ENCODE data around the gene FGFR2. TPM values are rescaled to one million over a fixed set of nuclear protein-coding genes. Genes with fewer than 3 reads are reported as not detected.

The FGFR2 gene
- total and polyA plus RNA-seq, 2 donors (not counting 3 experiments of a cell fraction or from before 2014, with no cell fraction given) = 0.06 TPM; not detected in 1

GRCh38 chr10:121455377-121455776 lies 142.9 kb downstream of the FGFR2 start:
- H3K27ac ChIP-seq (ENCODE audit: insufficient read depth, low read depth, low read length) = no peak overlapping the region
- ChIA-PET POLR2A (no interaction called here), CTCF (no interaction called here)
- no peaks in the 10 kb centered on the region for H3K9me3 ChIP-seq (replicated peaks; ENCODE audit: control insufficient read depth, insufficient read depth, low read length)
- TF ChIP-seq, protein P1, sequence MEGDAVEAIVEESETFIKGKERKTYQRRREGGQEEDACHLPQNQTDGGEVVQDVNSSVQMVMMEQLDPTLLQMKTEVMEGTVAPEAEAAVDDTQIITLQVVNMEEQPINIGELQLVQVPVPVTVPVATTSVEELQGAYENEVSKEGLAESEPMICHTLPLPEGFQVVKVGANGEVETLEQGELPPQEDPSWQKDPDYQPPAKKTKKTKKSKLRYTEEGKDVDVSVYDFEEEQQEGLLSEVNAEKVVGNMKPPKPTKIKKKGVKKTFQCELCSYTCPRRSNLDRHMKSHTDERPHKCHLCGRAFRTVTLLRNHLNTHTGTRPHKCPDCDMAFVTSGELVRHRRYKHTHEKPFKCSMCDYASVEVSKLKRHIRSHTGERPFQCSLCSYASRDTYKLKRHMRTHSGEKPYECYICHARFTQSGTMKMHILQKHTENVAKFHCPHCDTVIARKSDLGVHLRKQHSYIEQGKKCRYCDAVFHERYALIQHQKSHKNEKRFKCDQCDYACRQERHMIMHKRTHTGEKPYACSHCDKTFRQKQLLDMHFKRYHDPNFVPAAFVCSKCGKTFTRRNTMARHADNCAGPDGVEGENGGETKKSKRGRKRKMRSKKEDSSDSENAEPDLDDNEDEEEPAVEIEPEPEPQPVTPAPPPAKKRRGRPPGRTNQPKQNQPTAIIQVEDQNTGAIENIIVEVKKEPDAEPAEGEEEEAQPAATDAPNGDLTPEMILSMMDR (IDR thresholded peaks at IDR 0.05; ENCODE audit: extremely low read depth in 1 of 2, insufficient read depth in 1 of 2, low read depth in 1 of 2, low read length in 2 of 2) = no peak
- no peak for TF ChIP-seq POLR2AphosphoS5 (IDR thresholded peaks at IDR 0.05; ENCODE audit: insufficient read depth, low read depth, low read length)
- TF ChIP-seq EZH2 (IDR thresholded peaks at IDR 0.05; ENCODE audit: borderline replicate concordance, low read depth, low read length, severe bottlenecking) = no peak
- TF ChIP-seq GATA2 (IDR thresholded peaks at IDR 0.05; ENCODE audit: insufficient read depth, insufficient read length, low read depth, low read length) = no peak
- TF ChIP-seq MYC (IDR thresholded peaks at IDR 0.05; ENCODE audit: low read depth, low read length) = no peak
- no peak for TF ChIP-seq POLR2A (IDR thresholded peaks at IDR 0.05; ENCODE audit: low read depth, low read length)
- no peak for TF ChIP-seq JUN (IDR thresholded peaks at IDR 0.05; ENCODE audit: borderline replicate concordance, insufficient read depth, insufficient read length, low read depth)
- TF ChIP-seq FOS (IDR thresholded peaks at IDR 0.05; ENCODE audit: borderline replicate concordance, insufficient read depth, low read length) = no peak
- TF ChIP-seq, protein P2, sequence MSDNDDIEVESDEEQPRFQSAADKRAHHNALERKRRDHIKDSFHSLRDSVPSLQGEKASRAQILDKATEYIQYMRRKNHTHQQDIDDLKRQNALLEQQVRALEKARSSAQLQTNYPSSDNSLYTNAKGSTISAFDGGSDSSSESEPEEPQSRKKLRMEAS (IDR thresholded peaks at IDR 0.05; ENCODE audit: insufficient read depth, insufficient read length) = no peak
- intact Hi-C loops (cut with micrococcal nuclease) = no loop called here
- no TSS peak for BruUV-seq (replicated peaks)
- no peaks in the 10 kb centered on the region for H3K9me1 ChIP-seq (replicated peaks; ENCODE audit: control insufficient read depth, extremely low read depth, insufficient read depth, low read length)
- DNase-seq (ENCODE audit: low read depth, low spot score) (no peak), FAIRE-seq (no peak)
- H3K4me3 ChIP-seq (replicated peaks in 1 of 3; ENCODE audit: insufficient read depth in 1 of 3, low read depth in 1 of 3, low read length in 3 of 3) = no peak overlapping the region
- H3K27me3 ChIP-seq (ENCODE audit: control insufficient read depth in 2 of 2, insufficient read depth in 2 of 2, low read length in 2 of 2) = no peaks in the 10 kb centered on the region
- H3K9ac ChIP-seq (replicated peaks; ENCODE audit: extremely low read depth, insufficient read depth, low read length) = no peak overlapping the region
- no peaks in the 10 kb centered on the region for H4K20me1 ChIP-seq (replicated peaks; ENCODE audit: control insufficient read depth, extremely low read depth, insufficient read depth, low read length)
- no peak overlapping the region for H2AFZ ChIP-seq (ENCODE audit: low read depth, low read length)
- H3K4me2 ChIP-seq (ENCODE audit: insufficient read depth, low read length) = no peak overlapping the region
- H3K36me3 ChIP-seq (ENCODE audit: control insufficient read depth in 2 of 2, extremely low read depth in 1 of 2, insufficient read depth in 2 of 2, low read length in 2 of 2) = no peaks in the 10 kb centered on the region
- dilution Hi-C loops (cut with MboI; ENCODE audit: extremely low pct_ligation_motif_present, low sequenced_read_pairs) = no loop called here
- H3K4me1 ChIP-seq (ENCODE audit: control insufficient read depth, extremely low read depth, insufficient read depth, low read length) = no peaks in the 10 kb centered on the region
- H3K79me2 ChIP-seq (ENCODE audit: control insufficient read depth, insufficient read depth, low read length) = no peaks in the 10 kb centered on the region
